ENCODE measurements around the gene HES2.
A peak's percentile ranks its signal among the peaks of the same experiment; 100 is the strongest.
"Not testable (repeated sequence)": the region's sequence is repeated elsewhere in the genome, so short reads cannot be mapped to it uniquely, and the experiment has no call there.

HES2 gene

DNA sequence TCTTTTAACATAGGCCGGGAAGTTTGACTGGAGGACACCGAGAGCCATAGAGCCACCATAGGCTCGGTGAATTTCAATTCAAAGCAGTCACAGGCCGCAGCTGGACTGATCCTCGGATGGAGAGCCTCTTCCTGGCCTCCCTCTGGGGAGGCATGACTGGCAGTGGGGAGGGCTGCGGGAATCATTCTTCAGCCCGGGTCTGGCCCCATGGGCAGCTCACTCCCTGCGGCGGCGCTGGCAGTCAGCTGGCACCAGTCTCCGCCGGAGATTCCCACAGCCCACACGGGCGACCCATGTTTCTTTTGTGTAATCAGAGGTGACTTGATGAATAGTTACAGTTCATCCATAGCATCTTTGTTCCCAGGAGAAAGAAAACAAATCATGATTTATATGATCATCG is 15.4 kb upstream of the HES2 start:
- no peak for DNase-seq

DNA sequence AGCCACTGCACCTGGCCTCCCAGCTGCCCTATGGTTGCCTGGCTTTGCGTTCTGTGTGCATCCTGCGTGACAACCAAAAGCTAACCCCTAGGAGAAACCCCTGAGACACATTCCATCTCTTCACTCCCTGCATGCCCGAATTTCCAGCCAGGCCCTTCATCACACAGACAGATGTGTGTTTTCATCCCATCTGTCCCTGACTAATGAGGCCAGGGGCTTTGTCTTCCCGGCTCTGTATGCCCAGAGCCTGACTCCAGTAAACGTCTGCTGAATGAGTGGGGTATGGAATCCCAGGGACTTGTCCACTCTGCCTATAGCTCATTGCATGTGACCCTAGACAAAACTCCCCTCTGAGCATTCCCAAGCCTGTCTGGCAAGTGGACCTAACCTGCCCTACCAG is 14.5 kb upstream of the HES2 start:
- DNase-seq, result no peak

DNA sequence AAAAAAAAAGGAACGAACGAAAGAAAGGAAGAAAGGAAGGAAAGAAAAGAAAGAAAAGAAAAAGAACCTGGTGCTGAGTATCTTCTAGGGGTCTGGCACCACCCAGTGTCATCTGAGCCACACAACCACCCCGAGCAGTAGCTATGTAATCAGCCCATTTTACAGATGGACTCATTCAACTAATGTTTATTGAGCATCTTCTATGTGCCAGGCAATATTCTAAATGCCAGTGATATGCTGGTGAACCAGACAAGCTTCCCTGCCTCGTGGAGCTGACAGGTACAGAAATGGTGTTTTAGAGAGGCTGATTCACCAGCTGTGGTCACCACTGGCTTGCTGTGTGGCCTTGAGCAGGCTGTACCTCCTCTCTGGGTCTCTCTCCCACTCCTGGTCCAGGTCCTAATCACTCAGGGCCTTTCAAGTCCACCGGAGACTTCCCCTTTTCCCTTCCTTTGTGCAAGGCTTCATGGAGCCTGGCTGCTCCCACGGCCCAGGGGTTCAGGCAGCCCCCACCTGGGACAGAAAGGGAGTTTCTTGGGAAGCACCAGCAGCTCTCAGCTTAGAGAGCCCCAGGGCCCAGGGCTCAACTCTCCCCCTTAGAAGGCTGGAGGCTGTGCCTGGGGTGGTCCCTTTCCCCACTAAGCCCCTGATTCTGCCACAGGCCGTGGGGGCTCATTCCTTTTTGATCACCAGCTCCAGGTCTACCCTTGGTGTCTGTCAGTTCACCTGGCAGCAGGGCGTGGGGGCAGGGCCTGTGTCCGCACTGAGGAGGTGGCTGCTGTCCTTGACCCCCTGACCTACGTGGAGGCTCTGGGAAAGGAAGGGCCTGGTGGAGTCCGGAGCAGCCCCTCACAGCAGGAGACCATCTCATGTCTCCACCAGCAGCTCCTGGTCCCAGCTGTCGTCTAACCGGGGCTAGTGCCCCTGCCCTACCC is 12.2 kb upstream of the HES2 start:
- not testable (repeated sequence) for DNase-seq

DNA sequence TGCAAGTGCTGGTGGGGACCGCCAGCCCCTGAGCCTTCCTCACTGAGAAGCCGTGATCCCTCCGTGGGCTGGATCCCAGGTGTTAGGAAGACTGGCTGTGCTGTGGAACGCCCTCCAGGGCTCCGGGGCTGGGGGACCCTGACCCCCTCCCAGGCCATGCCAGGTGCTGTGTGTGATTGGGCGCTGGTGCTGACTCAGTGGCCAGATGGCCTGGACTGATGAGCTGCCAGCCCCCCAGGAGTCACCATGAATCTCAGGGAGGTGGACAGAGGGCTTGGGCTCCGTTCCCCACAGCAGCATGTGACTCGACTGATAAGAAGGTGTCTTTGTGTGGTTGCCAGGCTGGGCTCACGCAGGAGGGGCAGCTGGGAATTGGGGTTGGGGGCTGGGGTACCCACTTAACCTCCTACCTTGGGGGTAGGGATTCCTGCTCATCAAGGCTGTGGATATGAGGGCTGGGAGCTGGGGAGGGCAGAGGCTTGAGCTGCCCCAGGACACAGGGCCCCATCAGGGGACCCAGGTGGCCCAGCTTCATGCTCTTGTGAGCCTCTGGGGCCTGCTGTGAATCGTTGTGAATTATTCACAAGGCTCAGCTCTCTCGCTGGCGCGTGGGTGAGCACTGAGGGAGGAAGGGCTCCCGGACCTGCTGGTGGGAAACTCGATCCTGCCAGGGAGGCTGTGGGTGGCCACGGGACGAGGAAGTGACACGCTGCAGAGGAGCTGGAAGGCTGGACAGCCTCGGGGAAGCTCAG is 10.1 kb upstream of the HES2 start:
- peak; percentile 55 to 83 for DNase-seq

DNA sequence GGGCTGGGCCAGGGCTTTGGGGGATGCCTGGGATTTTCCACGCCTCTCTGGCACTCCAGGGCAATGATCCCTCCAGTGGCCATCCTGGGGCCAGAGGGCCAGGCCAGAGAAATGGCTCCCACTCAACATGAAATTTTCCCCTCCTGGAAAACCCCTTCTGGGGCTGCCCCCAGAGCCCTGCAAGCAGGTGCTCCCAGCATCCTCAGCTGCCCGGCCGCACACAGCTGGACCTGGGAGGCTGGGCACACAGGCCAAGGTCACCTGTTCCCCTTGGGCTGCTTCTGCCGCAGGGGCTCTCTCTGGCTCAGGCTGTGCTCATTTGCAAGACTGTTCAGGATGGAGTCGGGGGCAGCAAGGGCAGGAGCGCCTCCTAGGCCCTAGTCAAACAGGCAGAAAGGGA is 8.7 kb upstream of the HES2 start:
- not testable (repeated sequence) for DNase-seq

DNA sequence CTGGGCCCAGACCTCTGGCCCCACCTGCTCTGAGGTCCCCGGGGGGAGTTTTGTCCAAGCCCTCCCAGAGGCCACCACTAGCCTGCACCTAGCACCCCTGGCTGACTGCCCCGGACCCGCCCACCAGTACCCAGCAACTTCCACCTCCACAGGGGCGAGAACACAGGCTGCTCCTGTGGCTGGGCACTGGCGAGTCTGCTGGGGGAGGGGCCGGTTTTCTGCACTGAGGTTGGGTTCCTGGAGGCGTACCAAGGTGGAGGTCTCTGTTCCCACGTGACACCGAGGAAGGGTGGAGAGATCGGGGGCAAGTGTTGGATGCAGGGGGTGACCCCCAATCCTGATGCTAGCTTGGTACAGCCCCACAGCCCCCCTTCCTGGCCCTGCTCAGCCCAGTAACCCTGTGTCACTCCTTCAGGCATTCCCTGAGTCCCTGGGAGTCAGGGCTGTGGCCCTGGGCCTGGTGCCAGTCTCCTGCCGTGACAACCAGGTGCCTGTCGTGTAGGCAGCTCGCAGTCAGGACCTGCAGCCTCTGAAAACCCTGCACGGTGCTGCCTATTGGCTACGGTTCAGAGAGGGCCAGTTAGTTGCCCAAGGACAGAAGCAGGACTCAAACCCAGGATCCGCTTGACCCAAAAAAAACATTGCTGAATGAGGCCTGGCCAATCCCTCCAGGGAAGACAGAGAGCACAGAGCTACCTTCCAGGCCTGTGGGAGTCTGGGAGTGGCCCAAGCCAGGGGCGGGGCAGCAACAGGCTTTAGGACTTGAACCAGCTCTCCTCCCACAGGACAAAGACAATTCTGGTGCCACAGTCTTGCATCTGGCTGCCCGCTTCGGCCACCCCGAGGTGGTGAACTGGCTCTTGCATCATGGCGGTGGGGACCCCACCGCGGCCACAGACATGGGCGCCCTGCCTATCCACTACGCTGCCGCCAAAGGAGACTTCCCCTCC is 8.0 kb upstream of the HES2 start:
- no peak for DNase-seq

DNA sequence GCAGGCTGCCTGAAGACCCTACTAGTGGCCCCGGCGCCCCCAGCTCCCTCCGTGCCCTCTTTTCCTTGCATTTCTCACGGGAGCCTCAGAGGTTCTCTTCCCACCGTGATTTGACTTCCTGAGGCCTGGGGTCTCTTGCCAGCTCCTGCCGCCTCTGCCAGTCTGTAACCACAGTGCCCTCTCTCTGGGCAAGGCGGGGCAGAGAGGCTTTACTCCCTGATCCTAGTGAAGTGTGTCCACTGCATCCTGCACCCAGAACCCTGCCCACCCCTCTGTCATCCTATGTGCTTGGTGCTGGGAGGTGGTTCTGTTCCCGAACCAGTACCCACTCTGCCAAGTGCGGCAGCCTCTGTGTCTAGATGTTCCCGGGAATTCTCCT is 7.2 kb upstream of the HES2 start:
- DNase-seq, result no peak

DNA sequence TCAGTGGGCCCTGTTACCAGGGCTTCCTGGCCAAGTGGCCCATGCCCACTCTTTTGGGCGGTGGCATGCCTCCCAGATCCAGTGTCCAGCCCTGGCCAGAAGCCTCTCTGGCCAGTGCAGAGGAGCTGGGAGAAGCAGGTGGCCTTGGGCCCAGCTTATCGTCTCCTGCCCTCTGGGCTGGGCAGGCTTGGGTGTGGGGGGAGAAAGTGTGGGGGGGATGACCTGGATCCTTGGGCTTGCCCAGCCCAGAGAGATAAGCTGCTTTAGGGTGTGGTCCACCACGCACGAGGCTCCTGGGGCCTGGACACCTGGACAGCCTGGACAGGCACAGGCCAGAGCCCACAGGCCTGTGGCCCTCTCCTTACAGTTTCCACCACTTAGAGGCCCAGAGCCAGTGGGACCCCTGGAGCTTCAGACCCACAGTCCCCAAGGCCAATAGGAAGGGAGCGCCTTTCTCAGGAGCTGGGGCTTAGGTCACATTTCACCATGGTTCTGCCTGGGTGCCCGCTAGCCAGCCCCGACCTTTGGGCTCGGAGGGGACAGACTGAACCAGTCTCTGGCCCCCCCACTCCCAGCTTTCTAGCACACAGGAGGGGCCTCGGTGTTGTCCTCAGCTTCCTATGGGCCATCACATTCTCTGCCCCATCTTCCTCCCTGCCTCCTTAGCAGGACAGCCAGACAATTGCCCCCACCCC is 6.7 kb upstream of the HES2 start:
- DNase-seq, result no peak

DNA sequence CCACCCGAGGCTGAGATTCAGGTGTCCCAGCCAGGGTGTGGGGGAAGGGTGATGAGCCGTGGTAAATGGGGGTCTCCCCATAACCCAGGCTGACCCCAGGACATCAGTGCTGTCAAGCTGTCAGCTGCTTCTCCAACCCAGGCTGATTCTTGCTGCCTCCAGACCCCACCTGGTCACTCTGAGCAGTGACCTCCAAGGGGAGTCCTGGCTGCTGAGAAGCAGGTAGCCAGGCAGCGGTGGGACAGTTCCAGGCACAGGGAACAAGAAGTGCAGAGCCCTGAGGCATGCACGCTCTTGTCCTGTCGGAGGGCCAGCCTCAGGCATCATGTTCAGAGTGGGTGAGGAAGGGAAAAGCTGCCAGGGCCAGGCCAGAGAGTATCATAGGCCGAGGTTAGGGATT is 5.9 kb upstream of the HES2 start:
- DNase-seq, result no peak

DNA sequence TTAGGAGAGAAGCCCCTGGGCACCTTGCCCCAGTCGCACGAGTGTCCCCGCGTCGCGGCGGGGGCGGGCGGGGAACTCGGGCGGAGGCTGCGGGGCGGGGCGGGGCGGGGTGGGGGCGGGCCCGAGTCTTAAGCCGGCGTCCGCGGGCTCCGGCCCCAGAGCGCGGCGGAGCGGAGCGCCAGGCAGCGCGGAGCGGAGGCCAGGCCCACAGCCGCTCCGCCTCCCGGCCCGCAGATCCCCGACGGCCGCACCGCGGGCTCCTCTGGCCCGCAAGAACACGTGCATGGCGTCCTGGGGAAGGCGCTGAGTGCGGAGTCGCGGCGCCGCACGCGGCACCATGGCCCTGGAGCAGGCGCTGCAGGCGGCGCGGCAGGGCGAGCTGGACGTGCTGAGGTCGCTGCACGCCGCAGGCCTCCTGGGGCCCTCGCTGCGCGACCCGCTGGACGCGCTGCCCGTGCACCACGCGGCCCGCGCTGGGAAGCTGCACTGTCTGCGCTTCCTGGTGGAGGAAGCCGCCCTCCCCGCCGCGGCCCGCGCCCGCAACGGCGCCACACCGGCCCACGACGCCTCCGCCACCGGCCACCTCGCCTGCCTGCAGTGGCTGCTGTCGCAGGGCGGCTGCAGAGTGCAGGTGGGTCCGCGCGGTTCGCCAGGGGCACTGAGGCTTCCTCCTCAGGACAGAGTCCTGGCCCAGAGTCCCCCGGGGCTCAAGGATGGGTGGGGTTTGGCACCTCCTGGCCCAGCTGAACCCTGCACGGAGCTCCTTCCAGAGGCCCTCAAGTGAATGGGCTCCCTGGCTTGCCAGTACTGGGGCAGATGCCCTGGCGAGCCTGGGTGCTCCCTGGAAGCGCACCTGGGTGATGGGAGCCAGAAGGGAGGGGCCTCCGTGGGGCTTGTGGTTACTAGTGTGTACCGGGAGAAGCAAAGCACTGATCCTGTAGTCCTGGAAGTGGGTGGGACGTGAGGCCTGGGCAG is 5.2 kb upstream of the HES2 start, which contains the start of gene ESPN:
ESPN (plus strand) TSS at position 158 of the 975 bp plus-strand sequence; CDS start at position 338, 180 bp downstream.
- peak in 1 of 2 donors; percentile 18 for DNase-seq

DNA sequence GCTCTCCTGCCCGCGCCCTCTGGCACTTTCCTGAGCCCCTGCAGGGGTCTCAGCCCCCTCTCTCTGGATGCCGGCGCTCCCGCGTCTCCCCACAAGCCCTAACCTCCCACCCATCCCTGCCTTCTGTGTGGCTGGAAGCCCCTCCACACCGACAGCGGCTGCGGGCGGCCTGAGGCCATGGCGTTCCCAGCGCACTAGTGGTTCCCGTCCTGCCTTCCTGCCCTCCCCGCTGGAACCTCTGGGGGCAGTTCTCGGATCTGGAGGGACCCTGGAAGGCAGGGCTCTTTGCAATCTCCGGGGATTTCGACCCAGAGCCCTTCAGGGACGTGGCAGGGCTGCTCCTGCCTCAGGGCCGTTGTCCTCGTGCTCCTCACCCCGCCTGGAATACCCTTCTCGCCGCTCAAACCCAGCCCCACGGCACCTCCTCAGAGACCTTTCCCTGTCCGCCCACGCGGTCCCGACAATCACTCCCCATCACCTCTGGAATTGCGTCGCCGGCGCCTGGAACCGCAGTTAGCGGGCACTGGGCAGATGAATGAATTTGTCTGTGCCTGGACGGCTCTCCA is 4.4 kb upstream of the HES2 start:
- DNase-seq, result no peak

DNA sequence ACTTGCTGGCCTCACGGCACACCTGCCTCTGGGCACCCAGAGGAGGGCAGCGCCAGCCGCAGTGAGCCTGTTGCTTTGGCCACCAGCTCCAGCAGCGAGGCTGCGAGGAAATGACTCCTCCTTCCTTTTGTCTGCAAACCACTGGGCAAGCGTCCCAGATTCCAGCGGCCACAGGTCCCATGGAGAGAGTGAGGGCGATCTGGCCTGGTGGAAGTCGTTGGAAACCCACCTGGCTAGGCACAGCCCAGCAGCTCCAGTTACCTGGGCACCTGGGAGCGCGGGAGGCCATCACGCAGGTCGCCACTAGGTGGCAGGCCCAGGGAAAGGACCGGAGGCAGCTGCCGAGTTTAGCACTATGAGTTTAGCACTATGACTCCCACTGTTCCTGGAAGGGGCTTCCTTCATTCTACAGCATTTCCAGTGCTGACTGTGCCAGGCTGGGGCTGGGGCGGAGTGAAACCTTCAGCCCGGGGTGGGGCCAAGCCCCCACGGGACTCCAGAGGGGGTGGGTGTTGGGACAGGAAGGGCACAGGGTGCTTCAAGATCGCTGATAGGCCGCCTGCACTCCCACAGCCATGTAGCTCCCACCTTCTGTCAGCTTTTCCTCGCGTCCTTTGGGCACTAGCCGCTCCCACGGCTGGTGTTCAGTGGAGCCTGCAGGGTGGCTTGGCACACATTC is 3.7 kb upstream of the HES2 start:
- peak; percentile 9 to 39 for DNase-seq

DNA sequence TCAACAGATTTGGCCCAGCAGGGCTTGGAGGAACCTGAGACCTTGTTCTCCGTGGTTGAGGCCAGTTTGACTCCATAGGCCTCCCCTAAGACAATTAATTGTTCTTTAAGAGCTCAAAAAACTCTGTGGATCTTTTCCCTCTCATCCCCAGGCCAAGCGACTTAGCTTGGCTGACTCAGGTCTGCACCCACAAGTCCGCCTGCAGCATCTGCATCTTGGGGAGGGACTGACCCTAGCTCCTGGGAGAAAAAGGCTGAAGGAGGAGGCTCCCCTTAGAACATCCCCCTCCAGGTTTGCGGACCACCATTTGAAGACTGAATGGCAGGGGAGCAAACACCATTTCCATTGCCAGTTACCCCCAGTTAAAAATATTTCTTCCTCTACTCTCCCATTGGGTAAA is 1.5 kb upstream of the HES2 start:
- no peak for DNase-seq

DNA sequence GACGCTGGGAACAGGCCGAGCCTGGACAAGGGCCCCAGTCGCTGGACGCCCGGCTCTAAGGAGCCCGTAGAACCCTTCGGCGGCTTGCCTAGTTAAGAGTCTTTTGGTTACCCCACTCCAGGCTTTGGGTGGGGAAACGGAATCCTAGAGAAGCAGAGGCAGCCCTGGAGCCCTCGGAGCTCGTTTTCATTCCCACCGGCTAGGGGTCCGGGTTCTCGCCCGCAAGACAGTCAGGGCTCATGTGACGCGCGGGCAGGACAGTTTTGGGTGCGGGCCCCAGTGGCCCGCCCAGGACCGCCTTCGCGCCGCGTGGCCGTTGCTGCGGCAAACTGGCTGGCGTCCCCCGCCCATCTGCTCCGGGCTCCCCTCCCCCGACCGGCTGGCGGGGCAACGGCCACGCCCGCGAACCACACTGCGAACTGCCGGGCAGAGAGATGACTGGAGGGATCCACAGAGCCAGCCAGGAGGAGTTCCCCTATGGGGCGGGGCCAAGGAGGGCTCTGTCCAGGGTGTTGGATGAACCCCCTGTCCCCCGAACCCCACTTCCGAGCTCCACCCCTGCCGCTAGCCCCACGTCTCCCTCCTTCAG is 829 bp upstream of the HES2 start:
- DNase-seq, result no peak

DNA sequence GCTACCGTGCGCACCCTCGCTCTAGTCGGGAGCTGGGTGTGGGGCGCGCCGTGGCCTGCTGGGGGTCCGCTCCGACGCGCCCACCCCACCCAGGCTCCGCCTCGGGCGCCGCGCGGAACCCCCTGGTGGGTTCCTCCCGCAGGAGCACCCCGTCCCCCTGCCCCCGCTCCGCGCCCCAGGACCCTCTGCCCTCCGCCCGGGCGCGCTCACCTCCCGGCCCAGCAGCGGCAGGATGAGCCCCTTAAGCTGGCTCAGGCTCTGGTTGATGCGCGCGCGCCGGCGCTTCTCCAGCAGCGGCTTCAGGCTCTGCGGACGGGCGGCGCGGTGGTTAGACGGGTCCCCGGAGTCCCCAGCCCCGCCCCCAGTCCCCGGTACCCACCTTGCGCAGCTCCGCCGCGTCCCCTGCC is 319 bp downstream of the HES2 start:
- DNase-seq, result no peak

DNA sequence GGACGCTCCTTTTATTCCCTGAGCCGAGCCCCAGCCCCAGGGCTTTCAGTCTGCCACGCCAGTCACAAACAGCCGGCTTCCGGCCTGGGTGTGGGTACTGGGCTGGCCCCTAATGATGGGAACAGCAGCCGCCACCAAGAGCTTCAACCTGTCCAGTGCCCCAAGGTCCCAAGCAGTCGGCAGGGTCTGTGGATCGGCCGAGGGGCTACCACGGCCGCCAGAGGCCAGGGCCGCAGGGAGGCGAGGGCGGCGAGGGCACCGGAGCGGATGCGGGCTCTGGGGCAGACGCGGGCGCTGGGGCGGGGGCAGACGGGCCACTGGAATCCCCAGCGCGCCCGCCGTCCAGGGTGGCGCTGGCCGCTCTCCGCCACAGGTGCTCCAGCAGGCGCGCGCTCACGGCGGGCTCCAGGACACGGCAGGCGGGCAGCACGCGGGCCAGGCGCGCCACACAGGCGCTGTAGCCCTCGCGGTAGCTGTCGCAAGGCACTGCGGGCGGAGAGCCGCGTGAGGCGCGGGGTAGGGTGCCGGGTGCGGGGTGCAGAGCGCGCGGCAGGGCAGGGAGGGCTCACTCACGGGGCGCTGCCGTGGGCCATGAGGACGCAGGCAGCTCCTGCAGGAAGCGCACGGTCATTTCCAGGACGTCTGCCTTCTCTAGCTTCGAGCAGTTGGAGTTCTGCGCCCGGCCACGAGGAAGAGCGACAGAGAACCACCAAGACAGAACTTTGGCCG is 887 bp downstream of the HES2 start:
- no peak for DNase-seq

DNA sequence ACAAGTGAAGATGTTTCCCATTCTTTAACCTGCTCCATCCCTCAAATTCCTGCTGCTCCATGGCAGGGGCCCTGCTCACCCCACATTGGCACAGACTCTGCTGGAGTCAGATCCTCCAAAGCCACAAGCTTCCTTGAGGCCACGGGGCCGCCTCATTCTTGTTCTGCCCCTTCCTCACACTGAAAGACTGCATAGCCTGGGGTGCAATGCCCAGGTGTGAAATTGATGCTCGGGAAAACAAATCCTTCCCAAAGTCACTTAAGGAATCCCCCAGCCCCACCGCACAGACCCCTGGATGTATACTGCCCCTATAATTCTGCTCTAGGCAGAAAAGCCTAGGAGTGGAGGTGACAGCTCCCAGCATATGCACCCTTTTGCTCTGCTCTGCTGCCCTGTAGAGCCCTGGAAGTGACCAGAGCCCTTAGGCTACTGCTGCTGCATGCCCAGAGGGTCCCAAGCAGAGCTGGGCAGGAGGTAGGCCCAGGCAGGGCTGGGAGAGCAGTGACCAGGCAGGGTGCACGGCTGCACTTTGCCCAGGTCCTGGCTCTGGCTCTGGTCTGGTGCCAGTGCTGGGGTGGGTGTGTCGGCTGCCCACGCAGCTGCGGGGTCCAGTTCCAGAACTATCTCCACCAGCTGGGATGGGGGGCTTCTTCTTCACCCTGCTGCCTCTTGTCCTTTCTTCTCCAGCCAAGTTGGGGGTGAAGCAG is 1.6 kb downstream of the HES2 start:
- no peak for DNase-seq

DNA sequence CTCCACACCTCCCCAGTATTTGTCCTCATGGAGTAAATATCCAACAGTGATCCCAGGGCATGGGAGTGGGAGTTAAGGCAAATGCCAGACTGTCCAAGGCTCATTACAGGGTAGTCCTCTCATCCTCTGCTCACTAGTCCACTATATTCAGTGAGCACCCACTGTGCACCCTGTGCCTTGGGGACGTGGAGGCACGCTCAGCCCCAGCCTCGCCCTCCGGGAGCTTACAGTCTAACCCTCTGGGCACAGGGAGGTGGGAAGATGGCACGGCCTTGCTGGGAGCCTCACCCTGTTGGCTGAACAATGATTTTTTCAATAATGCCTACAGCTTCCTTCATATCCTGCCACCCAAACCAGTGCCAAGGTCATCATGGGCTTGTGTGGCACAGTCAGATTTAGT is 2.8 kb downstream of the HES2 start:
- no peak for DNase-seq

Measured in inflammatory macrophage (primary cell).